Heart left ventricle (tissue), 16 donors: ENCODE results near the gene ERBB4. TPM values are rescaled to one million over a fixed set of nuclear protein-coding genes. Genes with fewer than 3 reads are reported as not detected.

Experiments used
- ATAC-seq, 4 donors: fragments of 200-7000 bp; cut with Tn5 transposase; one replicate each; pipeline ENCODE4 v1.9.1; 2020 to 2022; ENCODE audit warnings: moderate library complexity in 4 of 4, mild to moderate bottlenecking in 3 of 4, moderate number of reproducible peaks in 1 of 4
- DNase-seq, 5 donors: peaks; one replicate each; pipeline ENCODE4 v3.0.0-alpha.2; 2020
- H3K27ac ChIP-seq, 12 donors: fragments of 200-600 bp; sonication (generic) in 4 of 12; one replicate each; pipeline versions ENCODE4 v1.5.0 to v1.8.0; 2016 to 2022; ENCODE audit warnings: mild to moderate bottlenecking in 2 of 12
- H3K27me3 ChIP-seq, 9 donors: fragments of 200-600 bp; sonication (generic) in 2 of 9; one replicate each; pipeline versions ENCODE4 v1.5.1 to v1.8.0; 2016 to 2022; ENCODE audit warnings: mild to moderate bottlenecking in 3 of 9
- H3K36me3 ChIP-seq, 9 donors: fragments of 200-600 bp; sonication (generic) in 2 of 9; one replicate each; pipeline versions ENCODE4 v1.5.0 to v1.8.0; 2018 to 2022; ENCODE audit warnings: mild to moderate bottlenecking in 2 of 9
- H3K4me1 ChIP-seq, 12 donors: fragments of 200-600 bp; sonication (generic) in 4 of 12; one replicate each; pipeline versions ENCODE4 v1.5.0 to v1.8.0; 2016 to 2022; ENCODE audit warnings: mild to moderate bottlenecking in 3 of 12
- H3K4me3 ChIP-seq, 12 donors: fragments of 200-600 bp; sonication (generic) in 4 of 12; one replicate each; pipeline versions ENCODE4 v1.5.0 to v1.8.0; 2017 to 2022; ENCODE audit warnings: mild to moderate bottlenecking in 9 of 12, moderate library complexity in 4 of 12
- H3K9me3 ChIP-seq, 12 donors: fragments of 200-600 bp; sonication (generic) in 4 of 12; one replicate each; pipeline versions ENCODE4 v1.5.0 to v1.8.0; 2016 to 2022; ENCODE audit warnings: mild to moderate bottlenecking in 1 of 12
- POLR2A ChIP-seq, 2 donors: fragments of 450-650 bp; IDR thresholded peaks; one replicate each; pipeline ENCODE4 v1.6.1; 2017; ENCODE audit warnings: antibody characterized with exemption in 2 of 2, mild to moderate bottlenecking in 2 of 2, moderate library complexity in 2 of 2
- WGBS, 4 donors: extraction: QIAGEN DNeasy Blood & Tissue Kit in 2 of 4; methylation state at CpG; one replicate each; pipeline versions ENCODE4 v1.1.5 to v1.1.7; 2013 to 2018; 5-methylcytosine and 5-hydroxymethylcytosine counted together
- intact Hi-C, 10 donors: fragments of 100-400 bp; cut with DNase I; formaldehyde crosslinking; loops; one replicate each; pipeline versions ENCODE4 v1.11.1 to v1.14.2; 2022
- polyA plus RNA-seq, 2 donors: library from polyadenylated mRNA; stranded (reverse); fragments of 200-250 nt; gene quantifications; one replicate each; pipeline ENCODE4 v1.2.3, GENCODE V29; 2013
- total RNA-seq, 9 donors: library from RNA; depleted of rRNA in 2 of 9; stranded (reverse); fragments of >200 nt in 2 of 9; fragmentation: NEBNext Ultra II Directional in 3 of 9; extraction: Animal tissue kit (Norgen Biotek cat#: 25700) in 3 of 9; gene quantifications; one replicate each; pipeline versions ENCODE4 v1.1.0 to v1.2.4, GENCODE V29; 2016 to 2023
- TF ChIP-seq, protein P1 (sequence below), 12 donors: fragments of 200-600 bp; sonication (generic) in 4 of 12; IDR thresholded peaks; one replicate each; pipeline versions ENCODE4 v1.5.0 to v1.8.0; 2018 to 2022; ENCODE audit warnings: antibody characterized with exemption in 12 of 12, mild to moderate bottlenecking in 5 of 12
- donor health status: ischemic (EF 13 %, LVEDD 7.1; RV severe dilation, severe dysfunction).
- donor health status: healthy with polysubstance abuse.
- donor health status: DM: no; HTN: yes; CAD: no.
- donor health status: DM: no; HTN: no; CAD: no.
- donor health status: ischemic (EF 25% LVEDD 6.9; RV normal size, moderate dysfunction).
- donor health status: ischemic (EF 25% LVEDD 5.7; RV mildly dilated, moderate dysfunction).
- donor health status: healthy.
- donor health status: DM: yes; HTN: yes; CAD: no.
- donor health status: ischemic (EF 35%, LVEDD 5.7; RV mildly dilated, moderate dysfunction).
- donor health status: nonischemic (EF 11% LVEDD 7.7; RV severe dilation, severe dysfunction).
- donor health status: DM: yes; HTN: yes; CAD: no.
- donor health status: PGD.
- donor health status: ischemic (EF 29% LVEDD 5.4; RV normal size, mild dysfunction).
- donor health status: nonischemic (EF 23%, LVEDD 6.1; RV moderate dilation, normal function).

ERBB4 gene
- total and polyA plus RNA-seq, 11 donors = 1.3 to 29.5 (median 11.7) TPM

DNA sequence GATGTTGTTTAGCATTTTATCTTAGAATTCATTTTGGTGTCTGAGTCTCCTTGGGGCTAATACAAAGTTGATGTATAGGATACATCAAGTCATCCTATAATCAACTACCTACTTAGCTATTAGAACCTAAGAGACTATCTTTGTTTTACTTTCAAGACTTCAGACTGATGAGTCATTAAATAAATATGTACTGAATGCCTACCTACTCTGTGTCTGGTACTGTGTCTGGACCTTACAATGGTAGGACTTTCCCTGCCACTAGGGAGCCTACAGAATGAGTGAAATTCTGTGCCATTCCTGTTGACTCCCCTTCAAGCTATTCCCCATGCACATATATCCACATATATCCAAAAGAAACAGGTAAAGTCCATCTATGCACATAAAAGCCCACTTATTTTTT, 114.5 kb downstream of the ERBB4 start:
- Histone ChIP-seq H3K36me3 (no peaks in the 10 kb centered on the region), H3K9me3 (no peaks in the 10 kb centered on the region), H3K27ac (no peak overlapping the region), H3K4me3 (no peak overlapping the region), H3K4me1 (peaks cover 0 to 6% (median 0%) of the 10 kb centered on the region in 12 donors), H3K27me3 (no peaks in the 10 kb centered on the region)
- DNase-seq = no peak
- no peak for TF ChIP-seq POLR2A (IDR thresholded peaks at IDR 0.05)
- TF ChIP-seq, protein P1, sequence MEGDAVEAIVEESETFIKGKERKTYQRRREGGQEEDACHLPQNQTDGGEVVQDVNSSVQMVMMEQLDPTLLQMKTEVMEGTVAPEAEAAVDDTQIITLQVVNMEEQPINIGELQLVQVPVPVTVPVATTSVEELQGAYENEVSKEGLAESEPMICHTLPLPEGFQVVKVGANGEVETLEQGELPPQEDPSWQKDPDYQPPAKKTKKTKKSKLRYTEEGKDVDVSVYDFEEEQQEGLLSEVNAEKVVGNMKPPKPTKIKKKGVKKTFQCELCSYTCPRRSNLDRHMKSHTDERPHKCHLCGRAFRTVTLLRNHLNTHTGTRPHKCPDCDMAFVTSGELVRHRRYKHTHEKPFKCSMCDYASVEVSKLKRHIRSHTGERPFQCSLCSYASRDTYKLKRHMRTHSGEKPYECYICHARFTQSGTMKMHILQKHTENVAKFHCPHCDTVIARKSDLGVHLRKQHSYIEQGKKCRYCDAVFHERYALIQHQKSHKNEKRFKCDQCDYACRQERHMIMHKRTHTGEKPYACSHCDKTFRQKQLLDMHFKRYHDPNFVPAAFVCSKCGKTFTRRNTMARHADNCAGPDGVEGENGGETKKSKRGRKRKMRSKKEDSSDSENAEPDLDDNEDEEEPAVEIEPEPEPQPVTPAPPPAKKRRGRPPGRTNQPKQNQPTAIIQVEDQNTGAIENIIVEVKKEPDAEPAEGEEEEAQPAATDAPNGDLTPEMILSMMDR (IDR thresholded peaks at IDR 0.05) = no peak
- intact Hi-C loops = no loop called here
- ATAC-seq = no peak

DNA sequence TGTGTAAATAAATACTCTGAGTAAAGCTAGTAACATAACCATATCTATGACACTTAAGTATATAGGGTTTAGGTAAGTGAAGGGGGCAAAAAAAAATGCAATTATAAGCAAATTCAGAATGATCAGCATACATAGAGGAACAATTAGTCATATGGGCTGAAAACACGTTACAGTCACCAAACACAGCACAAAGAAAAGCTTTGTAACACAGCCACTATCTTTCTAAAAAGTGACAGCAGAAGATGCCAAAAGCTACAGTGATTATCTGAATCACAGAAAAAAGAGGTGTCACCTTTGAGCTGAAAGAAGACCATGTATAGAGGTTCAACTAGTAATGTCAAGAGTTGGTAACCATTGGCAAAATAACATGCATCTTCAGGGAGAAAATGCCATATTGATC, 115.5 kb downstream of the ERBB4 start:
- intact Hi-C loops = no loop called here
- no peaks in the 10 kb centered on the region for H3K36me3 ChIP-seq
- ATAC-seq (no peak), DNase-seq (no peak)
- no peaks in the 10 kb centered on the region for H3K27me3 ChIP-seq
- H3K4me1 ChIP-seq = peaks cover 0 to 3% (median 0%) of the 10 kb centered on the region in 12 donors
- H3K4me3 ChIP-seq = no peak overlapping the region
- WGBS, 4 donors = 28 to 35% (median 31%) methylated on average over 1 of the region's 1 CpG
- H3K9me3 ChIP-seq = no peaks in the 10 kb centered on the region
- TF ChIP-seq, protein P1 (IDR thresholded peaks at IDR 0.05) = no peak
- no peak overlapping the region for H3K27ac ChIP-seq

DNA sequence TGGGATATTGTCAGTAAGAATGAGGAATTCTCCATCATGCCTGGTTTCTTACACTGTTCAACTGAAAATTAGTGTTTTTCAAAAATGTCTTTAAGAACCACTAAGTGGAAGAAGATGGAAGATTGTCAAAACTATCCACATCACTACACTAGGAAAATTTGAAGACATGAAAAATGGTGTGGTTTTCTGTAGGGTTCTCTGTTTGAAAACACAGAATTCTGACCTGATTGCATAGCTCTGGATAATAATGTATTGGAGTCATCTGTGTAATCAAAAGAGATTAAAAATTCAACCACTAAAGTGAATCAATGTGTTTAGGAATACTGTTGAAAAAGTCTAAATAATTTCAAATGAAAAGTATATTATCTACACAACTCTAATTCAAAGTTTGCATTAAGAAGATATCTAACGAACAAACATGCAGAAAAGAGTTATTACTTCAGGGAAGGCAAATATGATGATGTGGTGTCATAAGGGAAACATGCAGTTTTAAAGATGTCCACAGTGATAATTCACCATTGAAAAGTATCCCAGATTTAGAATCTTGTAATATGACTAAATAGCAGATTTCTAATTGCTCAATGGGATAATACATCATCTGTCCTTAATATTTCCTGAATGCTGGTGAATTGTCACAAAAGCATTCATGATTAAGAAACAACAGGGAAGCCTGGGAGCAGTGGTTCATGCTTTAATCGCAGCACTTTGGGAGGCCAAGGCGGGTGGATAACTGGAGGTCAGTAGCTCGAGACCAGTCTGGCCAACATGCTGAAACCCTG, 116.9 kb downstream of the ERBB4 start:
- DNase-seq (no peak), ATAC-seq (no peak)
- Histone ChIP-seq H3K36me3 (no peaks in the 10 kb centered on the region), H3K4me1 (peaks cover 0 to 3% (median 0%) of the 10 kb centered on the region in 12 donors), H3K9me3 (no peaks in the 10 kb centered on the region), H3K4me3 (no peak overlapping the region), H3K27me3 (no peaks in the 10 kb centered on the region), H3K27ac (no peak overlapping the region)
- intact Hi-C loops = no loop called here
- no peak for TF ChIP-seq POLR2A (IDR thresholded peaks at IDR 0.05)
- TF ChIP-seq, protein P1 (IDR thresholded peaks at IDR 0.05) = no peak
- 80 to 87% (median 82%) methylated on average over 4 of the region's 4 CpGs for WGBS, 4 donors

DNA sequence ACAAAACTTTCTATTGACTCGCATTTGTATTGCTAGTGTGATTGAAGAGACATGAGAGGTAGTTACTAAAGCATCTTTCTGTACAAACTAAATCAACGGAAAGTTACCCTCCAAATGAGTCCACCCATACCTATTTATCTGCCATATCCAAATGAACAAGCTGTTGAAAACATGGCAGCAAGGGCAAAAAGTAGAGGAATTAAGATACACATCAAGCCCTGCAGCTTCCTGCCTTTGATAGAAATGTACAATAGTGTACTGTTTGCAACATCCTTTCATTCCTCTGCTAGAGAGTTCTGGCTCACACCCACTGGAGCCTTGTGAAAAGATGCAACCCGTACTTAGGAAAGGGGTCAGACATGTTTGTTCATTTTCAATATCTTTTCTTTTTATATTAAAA, 122.5 kb downstream of the ERBB4 start:
- intact Hi-C loops = no loop called here
- TF ChIP-seq, protein P1 (IDR thresholded peaks at IDR 0.05) = no peak
- TF ChIP-seq POLR2A (IDR thresholded peaks at IDR 0.05) = no peak
- Histone ChIP-seq H3K27ac (no peak overlapping the region), H3K36me3 (no peaks in the 10 kb centered on the region), H3K9me3 (no peaks in the 10 kb centered on the region), H3K4me1 (no peaks in the 10 kb centered on the region), H3K27me3 (no peaks in the 10 kb centered on the region), H3K4me3 (no peak overlapping the region)
- ATAC-seq = no peak
- DNase-seq = no peak
- 71 to 81% (median 74%) methylated on average over 3 of the region's 3 CpGs for WGBS, 4 donors
